NCI-H1436 treated with DMSO at 0.1 percent for 48 hours (cell line): ENCODE results near the gene NFASC.
A peak's percentile ranks its signal among the peaks of the same experiment; 100 is the strongest.

ENCODE experiments used
- DNase-seq: peaks from one replicate; lab custom pipeline; 2025; lab: John Stamatoyannopoulos, UW

The NFASC gene

GRCh38 chr1:204983136-204983535 is 112.5 kb downstream of the NFASC start:
- DNase-seq, result no peak

GRCh38 chr1:204983881-204984280 is 113.2 kb downstream of the NFASC start:
- no peak for DNase-seq

GRCh38 chr1:204984499-204984898 is 113.8 kb downstream of the NFASC start:
- DNase-seq, result no peak

- DNase-seq, result no peak
Measured at GRCh38 chr1:204986181-204986580, 115.5 kb downstream of the NFASC start.

- no peak for DNase-seq
Measured at GRCh38 chr1:204987689-204988088, 117.0 kb downstream of the NFASC start.

- no peak for DNase-seq
Measured at GRCh38 chr1:204988196-204988595, 117.5 kb downstream of the NFASC start.

GRCh38 chr1:204989266-204990058 is 118.8 kb downstream of the NFASC start:
- DNase-seq, result peak; percentile 38

GRCh38 chr1:204990059-204990664 is 119.5 kb downstream of the NFASC start:
- DNase-seq, result no peak

- no peak for DNase-seq
Measured at GRCh38 chr1:204990721-204991341, 120.2 kb downstream of the NFASC start.

- DNase-seq, result no peak
Measured at GRCh38 chr1:204991342-204991844, 120.7 kb downstream of the NFASC start.

GRCh38 chr1:204992201-204992997 is 121.7 kb downstream of the NFASC start:
- DNase-seq, result no peak

GRCh38 chr1:204992998-204993314 is 122.3 kb downstream of the NFASC start:
- DNase-seq, result no peak

- DNase-seq, result no peak
Measured at GRCh38 chr1:204994086-204994862, 123.6 kb downstream of the NFASC start.

- DNase-seq, result no peak
Measured at GRCh38 chr1:204996981-204997380, 126.3 kb downstream of the NFASC start.

- DNase-seq, result no peak
Measured at GRCh38 chr1:204997591-204998355, 127.1 kb downstream of the NFASC start.

- no peak for DNase-seq
Measured at GRCh38 chr1:205001162-205001561, 130.5 kb downstream of the NFASC start.

GRCh38 chr1:205002705-205003104 is 132.0 kb downstream of the NFASC start:
- DNase-seq, result no peak

GRCh38 chr1:205003358-205004131 is 132.9 kb downstream of the NFASC start:
- peak; percentile 33 for DNase-seq

GRCh38 chr1:205004351-205004750 is 133.7 kb downstream of the NFASC start:
- no peak for DNase-seq

- no peak for DNase-seq
Measured at GRCh38 chr1:205008896-205009295, 138.2 kb downstream of the NFASC start.
